Chondrocyte (in vitro differentiated cells): ENCODE measurements around the gene LRRC8D. TPM values are rescaled to one million over a fixed set of nuclear protein-coding genes. Genes with fewer than 3 reads are reported as not detected.

Source experiments
- DNase-seq: peaks from one replicate; pipeline ENCODE4 v3.0.0; 2021; ENCODE audit warnings: mixed read lengths, low spot score
- H3K27ac Mint-ChIP-seq: one replicate; pipeline ENCODE4 v1.8.0; 2021; ENCODE audit warnings: mild to moderate bottlenecking, moderate library complexity, mixed read lengths; ENCODE audit not compliant: unreplicated experiment
- H3K27me3 Mint-ChIP-seq: 2 replicates; pipeline ENCODE4 v1.8.0; 2021; ENCODE audit warnings: low read depth, mixed read lengths
- H3K36me3 Mint-ChIP-seq: 2 replicates; pipeline ENCODE4 v1.8.0; 2021; ENCODE audit warnings: low read depth, mixed read lengths
- H3K4me1 Mint-ChIP-seq: 2 replicates; pipeline ENCODE4 v1.8.0; 2021; ENCODE audit warnings: low read depth, mild to moderate bottlenecking, mixed read lengths
- H3K4me3 Mint-ChIP-seq: one replicate; pipeline ENCODE4 v1.8.0; 2021; ENCODE audit warnings: mild to moderate bottlenecking, moderate library complexity, mixed read lengths; ENCODE audit not compliant: unreplicated experiment
- H3K9me3 Mint-ChIP-seq: 2 replicates; pipeline ENCODE4 v1.8.0; 2021; ENCODE audit warnings: low read depth, mixed read lengths
- total RNA-seq: library from RNA; stranded (reverse); gene quantifications from 3 replicates; pipeline ENCODE4 v1.2.1, GENCODE V29; 2021
- TF ChIP-seq, protein P1 (sequence below): fragments of 200-600 bp; sonication (generic); IDR thresholded peaks from 2 replicates; pipeline ENCODE4 v1.5.0; 2021; ENCODE audit warnings: antibody characterized with exemption, mild to moderate bottlenecking, moderate library complexity

The LRRC8D gene
- total RNA-seq, 1 donor from 2014 or later = 14.9 TPM

DNA sequence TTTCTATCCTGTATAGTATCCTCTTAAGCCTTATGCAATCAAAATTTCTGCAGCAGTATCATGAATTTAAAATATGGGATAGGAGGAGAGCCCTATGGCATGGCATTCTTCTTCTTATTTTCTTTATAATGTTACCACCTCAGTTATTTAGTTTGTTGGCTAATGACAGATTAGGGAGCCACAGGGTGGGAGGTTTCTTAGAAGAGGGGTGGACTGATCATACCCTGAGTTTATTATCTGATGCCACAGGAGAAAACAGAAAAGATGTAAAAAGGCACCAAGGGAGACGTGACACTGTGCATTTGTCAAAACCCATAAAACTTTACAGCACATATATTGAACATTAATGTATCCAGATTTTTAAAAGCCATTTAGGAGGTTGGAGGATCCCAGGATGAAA, 66.9 kb downstream of the LRRC8D start:
- Mint-ChIP-seq H3K9me3 (no peaks in the 10 kb centered on the region), H3K27ac (no peak overlapping the region), H3K27me3 (no peaks in the 10 kb centered on the region), H3K4me3 (no peak overlapping the region), H3K36me3 (no peaks in the 10 kb centered on the region), H3K4me1 (peaks cover 50% of the 10 kb centered on the region)
- DNase-seq = no peak
- TF ChIP-seq, protein P1, sequence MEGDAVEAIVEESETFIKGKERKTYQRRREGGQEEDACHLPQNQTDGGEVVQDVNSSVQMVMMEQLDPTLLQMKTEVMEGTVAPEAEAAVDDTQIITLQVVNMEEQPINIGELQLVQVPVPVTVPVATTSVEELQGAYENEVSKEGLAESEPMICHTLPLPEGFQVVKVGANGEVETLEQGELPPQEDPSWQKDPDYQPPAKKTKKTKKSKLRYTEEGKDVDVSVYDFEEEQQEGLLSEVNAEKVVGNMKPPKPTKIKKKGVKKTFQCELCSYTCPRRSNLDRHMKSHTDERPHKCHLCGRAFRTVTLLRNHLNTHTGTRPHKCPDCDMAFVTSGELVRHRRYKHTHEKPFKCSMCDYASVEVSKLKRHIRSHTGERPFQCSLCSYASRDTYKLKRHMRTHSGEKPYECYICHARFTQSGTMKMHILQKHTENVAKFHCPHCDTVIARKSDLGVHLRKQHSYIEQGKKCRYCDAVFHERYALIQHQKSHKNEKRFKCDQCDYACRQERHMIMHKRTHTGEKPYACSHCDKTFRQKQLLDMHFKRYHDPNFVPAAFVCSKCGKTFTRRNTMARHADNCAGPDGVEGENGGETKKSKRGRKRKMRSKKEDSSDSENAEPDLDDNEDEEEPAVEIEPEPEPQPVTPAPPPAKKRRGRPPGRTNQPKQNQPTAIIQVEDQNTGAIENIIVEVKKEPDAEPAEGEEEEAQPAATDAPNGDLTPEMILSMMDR = no peak

DNA sequence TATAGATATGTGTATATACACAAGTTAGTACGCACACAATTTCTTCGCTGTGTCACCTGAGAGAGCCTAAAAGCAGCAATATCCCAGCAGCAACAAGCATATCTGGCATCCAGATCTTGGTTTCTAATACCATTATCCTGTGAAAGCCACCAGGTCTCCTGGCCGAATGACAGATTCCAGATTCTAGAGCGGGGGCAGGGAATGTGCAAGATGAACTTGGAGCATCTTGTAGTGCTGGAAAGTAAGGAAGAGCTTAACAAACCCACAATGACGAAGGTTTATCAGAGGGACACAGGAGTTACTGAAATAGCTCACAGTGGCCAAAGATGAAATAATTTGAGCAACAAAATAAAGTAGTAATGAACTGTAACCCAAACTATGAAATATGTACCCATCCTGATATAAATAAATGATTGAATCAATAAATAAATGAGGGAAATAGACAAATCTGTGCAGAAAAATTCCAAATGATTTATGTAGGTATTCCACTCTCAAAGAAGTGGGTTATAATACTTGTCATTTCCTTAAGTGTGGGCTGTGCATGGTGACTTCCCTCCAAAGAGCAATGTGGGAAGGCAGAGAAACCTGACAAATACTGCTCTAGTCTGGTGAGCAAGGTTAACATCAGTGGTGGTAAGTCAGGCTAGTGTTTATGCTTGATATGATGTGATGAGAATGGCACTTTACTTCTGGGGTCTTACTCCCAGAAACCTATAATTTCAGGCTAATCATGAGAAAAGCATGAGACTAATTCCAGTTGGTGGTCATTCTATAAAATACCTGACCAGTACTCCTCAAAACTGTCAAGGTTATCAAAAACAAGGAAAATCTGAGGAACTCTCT, 67.9 kb downstream of the LRRC8D start:
- H3K4me3 Mint-ChIP-seq = no peak overlapping the region
- H3K27ac Mint-ChIP-seq = no peak overlapping the region
- H3K27me3 Mint-ChIP-seq = no peaks in the 10 kb centered on the region
- TF ChIP-seq, protein P1 = no peak
- no peak for DNase-seq
- no peaks in the 10 kb centered on the region for H3K36me3 Mint-ChIP-seq
- H3K9me3 Mint-ChIP-seq = no peaks in the 10 kb centered on the region
- peaks cover 47% of the 10 kb centered on the region for H3K4me1 Mint-ChIP-seq

DNA sequence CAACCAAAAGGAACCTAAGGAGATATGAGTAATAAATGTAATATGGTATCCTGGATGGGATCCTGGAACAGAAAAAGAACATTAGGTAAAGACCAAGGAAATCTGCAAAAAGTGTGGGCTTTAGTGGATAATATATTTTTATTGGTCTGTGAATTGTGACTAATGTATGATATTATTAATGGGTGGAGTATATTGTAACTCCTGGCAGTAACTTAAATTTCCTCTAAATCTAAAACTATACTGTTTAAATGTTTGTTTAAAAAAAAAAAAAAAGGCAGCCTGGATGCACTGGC, 68.4 kb downstream of the LRRC8D start:
- no peaks in the 10 kb centered on the region for H3K9me3 Mint-ChIP-seq
- H3K4me3 Mint-ChIP-seq = no peak overlapping the region
- H3K36me3 Mint-ChIP-seq = no peaks in the 10 kb centered on the region
- no peak for DNase-seq
- H3K4me1 Mint-ChIP-seq = peaks cover 47% of the 10 kb centered on the region
- no peak overlapping the region for H3K27ac Mint-ChIP-seq
- TF ChIP-seq, protein P1 = no peak
- no peaks in the 10 kb centered on the region for H3K27me3 Mint-ChIP-seq

DNA sequence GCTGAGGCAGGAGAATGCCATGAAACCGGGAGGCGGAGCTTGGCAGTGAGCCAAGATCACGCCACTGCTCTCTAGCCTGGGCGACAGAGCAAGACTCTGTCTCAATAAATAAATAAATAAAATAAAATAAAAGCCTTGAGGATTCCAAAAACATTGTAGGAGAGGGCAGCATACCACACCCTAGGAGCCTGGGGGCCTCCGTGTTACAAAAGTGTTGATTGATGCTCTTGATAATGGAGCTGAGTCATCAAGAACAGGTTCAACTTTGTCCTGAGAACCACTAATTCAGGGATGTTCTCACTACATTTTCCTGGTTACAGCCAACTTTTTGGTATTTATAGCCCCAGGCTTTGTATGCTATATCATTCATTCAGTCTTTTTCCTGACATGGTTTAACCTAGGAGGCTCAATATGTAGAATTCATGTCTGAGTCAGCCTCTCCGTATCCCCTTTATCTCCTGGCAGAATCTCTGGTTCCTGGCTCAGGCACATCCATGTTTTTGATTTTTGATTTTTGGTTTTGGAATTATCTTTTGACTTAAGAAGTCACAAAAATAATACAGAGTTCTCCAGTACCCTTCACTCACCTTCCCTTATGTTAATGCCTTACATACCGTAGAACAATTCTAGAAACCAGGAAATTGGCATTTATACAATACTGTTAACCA, 69.4 kb downstream of the LRRC8D start:
- TF ChIP-seq, protein P1 = no peak
- H3K27me3 Mint-ChIP-seq = no peaks in the 10 kb centered on the region
- H3K27ac Mint-ChIP-seq = no peak overlapping the region
- no peaks in the 10 kb centered on the region for H3K36me3 Mint-ChIP-seq
- H3K4me1 Mint-ChIP-seq = peaks cover 43% of the 10 kb centered on the region
- DNase-seq = no peak
- H3K4me3 Mint-ChIP-seq = no peak overlapping the region
- no peaks in the 10 kb centered on the region for H3K9me3 Mint-ChIP-seq

DNA sequence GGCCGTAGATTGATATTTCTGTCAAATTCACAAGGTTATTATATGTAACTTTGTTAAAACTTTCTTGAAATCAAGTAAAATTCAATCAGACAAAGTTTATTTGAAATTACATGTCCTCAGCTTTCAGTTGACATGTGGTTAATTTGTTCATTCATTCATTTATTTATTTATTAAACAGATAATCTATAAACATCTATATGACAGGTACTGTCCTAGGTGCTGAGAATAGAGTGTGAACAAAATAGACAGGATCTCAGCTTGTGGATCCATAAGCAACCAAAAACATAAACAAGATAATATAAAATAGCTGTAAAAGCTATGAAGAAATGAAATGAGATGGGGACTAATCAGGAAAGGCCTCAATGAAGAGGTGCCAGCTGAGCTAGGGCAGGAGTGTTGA, 72.0 kb downstream of the LRRC8D start:
- no peak overlapping the region for H3K27ac Mint-ChIP-seq
- no peak overlapping the region for H3K4me3 Mint-ChIP-seq
- peaks cover 34% of the 10 kb centered on the region for H3K4me1 Mint-ChIP-seq

More for the DNA sequence above, 72.0 kb downstream of the LRRC8D start:
- Mint-ChIP-seq H3K27me3 (no peaks in the 10 kb centered on the region), H3K36me3 (no peaks in the 10 kb centered on the region), H3K9me3 (no peaks in the 10 kb centered on the region)
- TF ChIP-seq, protein P1 = no peak
- no peak for DNase-seq
